Uterus (tissue), 2 donors: ENCODE results near the gene FHL3.

ENCODE experiments used
- POLR2A ChIP-seq, 2 donors: fragments of 450-650 bp; IDR thresholded peaks; one replicate each; pipeline ENCODE4 v1.6.1; 2016; ENCODE audit warnings: antibody characterized with exemption in 2 of 2, mild to moderate bottlenecking in 1 of 2, moderate library complexity in 1 of 2
- TF ChIP-seq, protein P1 (sequence below), 4 experiments: fragments of 200-600 bp in 2 of 4; fragments of 450-650 bp in 2 of 4; sonication (generic) in 2 of 4; IDR thresholded peaks; one replicate each; pipeline ENCODE4 v1.5.1; 2016 to 2019; ENCODE audit warnings: antibody characterized with exemption in 4 of 4, mild to moderate bottlenecking in 2 of 4, moderate library complexity in 1 of 4

DNA sequence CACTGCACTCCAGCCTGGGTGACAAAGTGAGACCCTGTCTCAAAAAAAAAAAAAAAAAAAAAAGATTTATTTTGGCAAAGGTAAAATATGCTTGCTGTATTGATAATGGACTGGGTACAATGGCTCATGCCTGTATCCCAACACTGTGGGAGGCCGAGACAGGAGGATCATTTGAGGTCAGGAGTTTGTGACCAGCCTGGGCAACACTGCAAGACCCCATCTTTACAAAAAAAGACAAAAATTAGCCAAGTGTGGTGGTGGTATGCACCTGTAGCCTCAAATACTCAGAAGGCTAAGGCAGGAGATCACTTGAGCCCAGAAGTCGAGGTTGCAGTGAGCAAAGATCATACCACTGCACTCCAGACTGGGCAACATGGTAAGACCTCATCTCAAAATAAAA is 21.8 kb downstream of the FHL3 start:
- TF ChIP-seq, protein P1, sequence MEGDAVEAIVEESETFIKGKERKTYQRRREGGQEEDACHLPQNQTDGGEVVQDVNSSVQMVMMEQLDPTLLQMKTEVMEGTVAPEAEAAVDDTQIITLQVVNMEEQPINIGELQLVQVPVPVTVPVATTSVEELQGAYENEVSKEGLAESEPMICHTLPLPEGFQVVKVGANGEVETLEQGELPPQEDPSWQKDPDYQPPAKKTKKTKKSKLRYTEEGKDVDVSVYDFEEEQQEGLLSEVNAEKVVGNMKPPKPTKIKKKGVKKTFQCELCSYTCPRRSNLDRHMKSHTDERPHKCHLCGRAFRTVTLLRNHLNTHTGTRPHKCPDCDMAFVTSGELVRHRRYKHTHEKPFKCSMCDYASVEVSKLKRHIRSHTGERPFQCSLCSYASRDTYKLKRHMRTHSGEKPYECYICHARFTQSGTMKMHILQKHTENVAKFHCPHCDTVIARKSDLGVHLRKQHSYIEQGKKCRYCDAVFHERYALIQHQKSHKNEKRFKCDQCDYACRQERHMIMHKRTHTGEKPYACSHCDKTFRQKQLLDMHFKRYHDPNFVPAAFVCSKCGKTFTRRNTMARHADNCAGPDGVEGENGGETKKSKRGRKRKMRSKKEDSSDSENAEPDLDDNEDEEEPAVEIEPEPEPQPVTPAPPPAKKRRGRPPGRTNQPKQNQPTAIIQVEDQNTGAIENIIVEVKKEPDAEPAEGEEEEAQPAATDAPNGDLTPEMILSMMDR (IDR thresholded peaks at IDR 0.05) = no peak
- no peak for TF ChIP-seq POLR2A (IDR thresholded peaks at IDR 0.05)
